Karpas-422 (cell line): ENCODE data around the gene TRAPPC1. TPM values are rescaled to one million over a fixed set of nuclear protein-coding genes. Genes with fewer than 3 reads are reported as not detected.
A peak's percentile ranks its signal among the peaks of the same experiment; 100 is the strongest.

Experiments used
- DNase-seq: peaks from one replicate; pipeline ENCODE4 v3.0.0-alpha.2; 2015
- H2AFZ ChIP-seq: fragments of 200-600 bp; sonication (generic); 2 replicates; pipeline ENCODE4 v1.6.1; 2014; ENCODE audit warnings: antibody characterized with exemption, low read length, mixed read lengths
- H3K27ac ChIP-seq: fragments of 200-600 bp; sonication (generic); 2 replicates; pipeline ENCODE4 v1.5.1; 2014; ENCODE audit warnings: mild to moderate bottlenecking, low read length, moderate library complexity
- H3K27me3 ChIP-seq: fragments of 200-600 bp; sonication (generic); 2 replicates; pipeline ENCODE4 v1.6.1; 2014; ENCODE audit warnings: low read length, mixed read lengths
- H3K36me3 ChIP-seq: fragments of 200-600 bp; sonication (generic); 2 replicates; pipeline ENCODE4 v1.6.1; 2014; ENCODE audit warnings: low read length, mixed read lengths; ENCODE audit not compliant: insufficient read depth
- H3K4me1 ChIP-seq: fragments of 200-600 bp; sonication (generic); 2 replicates; pipeline ENCODE4 v1.6.1; 2014; ENCODE audit warnings: mild to moderate bottlenecking, low read length, mixed read lengths
- H3K4me2 ChIP-seq: fragments of 200-600 bp; sonication (generic); 2 replicates; pipeline ENCODE4 v1.6.1; 2014; ENCODE audit warnings: low read length, low read depth, mild to moderate bottlenecking; ENCODE audit not compliant: poor library complexity, severe bottlenecking
- H3K4me3 ChIP-seq: fragments of 200-600 bp; sonication (generic); 2 replicates; pipeline ENCODE4 v1.5.1; 2014; ENCODE audit warnings: mild to moderate bottlenecking, antibody characterized with exemption, low read length, mixed read lengths
- H3K79me2 ChIP-seq: fragments of 200-600 bp; sonication (generic); 2 replicates; pipeline ENCODE4 v1.6.1; 2014; ENCODE audit warnings: mild to moderate bottlenecking, low read length, mixed read lengths
- H3K9ac ChIP-seq: fragments of 200-600 bp; sonication (generic); 2 replicates; pipeline ENCODE4 v1.6.0; 2014; ENCODE audit warnings: low read length
- H3K9me2 ChIP-seq: fragments of 200-600 bp; sonication (generic), shearing (Covaris generic); replicated peaks from 2 replicates; pipeline ENCODE4 v1.6.0; 2014; ENCODE audit warnings: mild to moderate bottlenecking, low read length, moderate library complexity; ENCODE audit not compliant: insufficient read depth
- H3K9me3 ChIP-seq: fragments of 300-700, 200-600 bp; sonication (generic); 2 replicates; pipeline ENCODE4 v1.6.1; 2014; ENCODE audit warnings: low read length, mixed read lengths
- H4K20me1 ChIP-seq: fragments of 200-600 bp; sonication (generic); 2 replicates; pipeline ENCODE4 v1.6.1; 2014; ENCODE audit warnings: mild to moderate bottlenecking, antibody characterized with exemption, low read length, low read depth; ENCODE audit not compliant: insufficient read depth
- total RNA-seq: library from RNA; depleted of rRNA; stranded (reverse); fragments of >200 nt; shearing (Covaris generic); gene quantifications from 2 replicates; pipeline ENCODE4 v1.2.3, GENCODE V29; 2014; ENCODE audit warnings: low replicate concordance

The TRAPPC1 gene
- total RNA-seq, 1 experiment from 2014 or later = 54.4 TPM

DNA sequence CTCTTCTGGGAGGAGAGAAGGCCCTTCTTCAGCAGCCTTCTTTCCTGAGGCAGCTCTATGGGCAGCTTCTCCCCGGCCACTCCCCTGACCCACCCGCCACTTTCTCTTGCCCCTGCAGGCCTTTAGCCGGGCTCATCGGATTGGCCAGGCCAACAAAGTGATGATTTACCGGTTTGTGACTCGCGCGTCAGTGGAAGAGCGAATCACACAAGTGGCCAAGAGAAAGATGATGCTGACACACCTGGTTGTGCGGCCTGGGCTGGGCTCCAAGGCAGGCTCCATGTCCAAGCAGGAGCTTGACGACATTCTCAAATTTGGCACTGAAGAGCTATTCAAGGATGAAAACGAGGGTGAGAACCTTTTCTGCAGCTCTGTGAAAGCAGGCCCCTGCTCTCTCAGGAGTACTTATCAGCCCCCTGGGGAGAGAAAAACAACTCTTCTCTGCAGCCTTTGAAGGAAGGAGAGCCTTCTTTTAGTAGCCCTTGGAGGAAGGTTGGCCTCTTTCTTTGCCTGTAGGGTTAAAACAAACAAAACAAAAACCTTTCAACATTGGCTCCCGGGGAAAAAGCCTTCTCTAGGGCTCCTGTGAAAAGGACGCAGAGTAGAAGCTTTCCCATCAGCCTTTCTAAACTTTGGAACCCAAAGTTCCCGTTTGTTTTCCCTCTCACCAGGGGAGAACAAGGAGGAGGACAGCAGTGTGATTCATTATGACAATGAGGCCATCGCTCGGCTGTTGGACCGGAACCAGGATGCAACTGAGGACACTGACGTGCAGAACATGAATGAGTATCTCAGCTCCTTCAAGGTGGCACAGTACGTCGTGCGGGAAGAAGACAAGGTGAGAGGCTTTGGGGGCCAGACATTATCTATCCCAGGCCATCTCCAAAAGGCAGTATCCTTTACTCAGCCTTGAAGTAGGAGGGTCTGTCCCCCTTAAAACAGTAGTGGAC is 28.3 kb downstream of the TRAPPC1 start:
- no peaks in the 10 kb centered on the region for H3K9me2 ChIP-seq
- H3K36me3 ChIP-seq = peaks cover 60% of the 10 kb centered on the region
- no peak overlapping the region for H3K27ac ChIP-seq
- H3K4me1 ChIP-seq = no peaks in the 10 kb centered on the region
- no peak for DNase-seq
- no peaks in the 10 kb centered on the region for H3K9me3 ChIP-seq
- no peak overlapping the region for H3K4me3 ChIP-seq
- H2AFZ ChIP-seq = no peak overlapping the region
- no peak overlapping the region for H3K9ac ChIP-seq
- no peaks in the 10 kb centered on the region for H3K79me2 ChIP-seq
- H3K4me2 ChIP-seq = no peak overlapping the region
- no peaks in the 10 kb centered on the region for H3K27me3 ChIP-seq
- peaks cover 6% of the 10 kb centered on the region; the same call in 1 of the 2 replicates for H4K20me1 ChIP-seq

DNA sequence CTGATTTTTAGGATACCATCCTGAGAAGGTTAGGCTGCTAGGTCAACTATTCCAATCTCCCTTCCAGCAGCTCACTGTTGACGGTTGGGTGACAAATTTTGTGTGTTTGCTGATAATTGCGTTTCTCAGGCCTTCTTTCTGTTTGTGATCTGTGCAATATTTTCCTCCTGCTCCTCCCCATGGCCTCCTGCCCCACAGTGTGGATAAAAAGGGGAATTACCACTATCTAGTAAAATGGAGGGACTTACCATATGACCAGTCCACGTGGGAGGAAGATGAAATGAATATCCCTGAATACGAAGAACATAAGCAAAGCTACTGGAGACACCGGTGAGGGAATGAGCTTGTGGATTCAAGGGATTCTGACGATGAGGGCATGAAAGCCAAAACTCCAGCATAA is 34.0 kb downstream of the TRAPPC1 start:
- DNase-seq = no peak
- Histone ChIP-seq H4K20me1 (0 out of 2 replicates have a peak, but pooled peaks cover under 1% of the 10 kb centered on the region), H3K9me2 (no peaks in the 10 kb centered on the region), H3K27ac (no peak overlapping the region), H3K79me2 (0 out of 2 replicates have a peak, but pooled peaks cover 11% of the 10 kb centered on the region), H3K4me1 (no peaks in the 10 kb centered on the region), H3K9ac (no peak overlapping the region), H3K4me2 (no peak overlapping the region), H3K4me3 (no peak overlapping the region), H2AFZ (no peak overlapping the region), H3K27me3 (no peaks in the 10 kb centered on the region), H3K36me3 (peaks cover 70% of the 10 kb centered on the region), H3K9me3 (no peaks in the 10 kb centered on the region)

- Histone ChIP-seq H3K9ac (no peak overlapping the region), H3K4me1 (no peaks in the 10 kb centered on the region), H4K20me1 (no peaks in the 10 kb centered on the region), H2AFZ (no peak overlapping the region), H3K27ac (no peak overlapping the region), H3K9me3 (no peaks in the 10 kb centered on the region), H3K4me2 (no peak overlapping the region), H3K27me3 (no peaks in the 10 kb centered on the region), H3K79me2 (peaks cover 12% of the 10 kb centered on the region; the same call in 1 of the 2 replicates), H3K9me2 (no peaks in the 10 kb centered on the region), H3K4me3 (no peak overlapping the region), H3K36me3 (peaks cover 65% of the 10 kb centered on the region)
- no peak for DNase-seq
Observed at GRCh38 chr17:7897090-7897489, 34.7 kb downstream of the TRAPPC1 start.

DNA sequence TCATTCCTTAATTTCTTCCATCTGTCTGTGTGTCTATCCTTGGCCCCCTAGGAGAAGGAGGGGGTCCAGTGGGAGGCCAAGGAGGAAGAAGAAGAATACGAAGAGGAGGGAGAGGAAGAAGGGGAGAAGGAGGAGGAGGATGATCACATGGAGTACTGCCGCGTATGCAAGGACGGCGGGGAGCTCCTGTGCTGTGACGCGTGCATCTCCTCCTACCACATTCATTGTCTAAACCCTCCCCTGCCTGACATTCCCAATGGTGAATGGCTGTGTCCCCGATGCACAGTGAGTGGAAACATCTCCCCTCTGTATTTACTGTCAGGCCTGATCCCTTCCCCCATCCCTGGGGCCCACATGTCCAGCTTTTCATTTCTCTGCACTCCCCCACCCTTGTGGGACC is 36.9 kb downstream of the TRAPPC1 start:
- H3K9ac ChIP-seq = no peak overlapping the region
- no peak overlapping the region for H2AFZ ChIP-seq
- H3K27ac ChIP-seq = no peak overlapping the region
- DNase-seq = no peak
- no peak overlapping the region for H3K4me2 ChIP-seq
- H3K79me2 ChIP-seq = peaks cover 25% of the 10 kb centered on the region
- H3K9me3 ChIP-seq = no peaks in the 10 kb centered on the region
- H3K36me3 ChIP-seq = peaks cover 69% of the 10 kb centered on the region
- no peaks in the 10 kb centered on the region for H3K27me3 ChIP-seq
- no peaks in the 10 kb centered on the region for H3K4me1 ChIP-seq
- no peaks in the 10 kb centered on the region for H3K9me2 ChIP-seq
- H3K4me3 ChIP-seq = no peak overlapping the region
- no peaks in the 10 kb centered on the region for H4K20me1 ChIP-seq

GRCh38 chr17:7894226-7894625 is 37.5 kb downstream of the TRAPPC1 start:
- no peaks in the 10 kb centered on the region for H3K27me3 ChIP-seq
- H3K9me2 ChIP-seq = no peaks in the 10 kb centered on the region
- no peaks in the 10 kb centered on the region for H3K4me1 ChIP-seq
- H3K4me3 ChIP-seq = no peak overlapping the region
- H3K9ac ChIP-seq = no peak overlapping the region
- no peak overlapping the region for H3K4me2 ChIP-seq
- no peaks in the 10 kb centered on the region for H3K9me3 ChIP-seq
- no peak overlapping the region for H2AFZ ChIP-seq
- peaks cover 66% of the 10 kb centered on the region for H3K36me3 ChIP-seq
- H4K20me1 ChIP-seq = peaks cover 4% of the 10 kb centered on the region; the same call in 1 of the 2 replicates
- H3K27ac ChIP-seq = no peak overlapping the region
- H3K79me2 ChIP-seq = peaks cover 32% of the 10 kb centered on the region
- no peak for DNase-seq

- no peak overlapping the region for H2AFZ ChIP-seq
- no peak overlapping the region for H3K4me2 ChIP-seq
- H3K4me1 ChIP-seq = peaks cover 3% of the 10 kb centered on the region; the same call in 1 of the 2 replicates
- H3K9ac ChIP-seq = no peak overlapping the region
- peaks cover 41% of the 10 kb centered on the region for H3K79me2 ChIP-seq
- no peaks in the 10 kb centered on the region for H3K9me3 ChIP-seq
- DNase-seq = no peak
- H3K9me2 ChIP-seq = no peaks in the 10 kb centered on the region
- no peak overlapping the region for H3K4me3 ChIP-seq
- no peaks in the 10 kb centered on the region for H3K27me3 ChIP-seq
- peaks cover 13% of the 10 kb centered on the region; the same call in 1 of the 2 replicates for H4K20me1 ChIP-seq
- H3K36me3 ChIP-seq = peaks cover 65% of the 10 kb centered on the region
- no peak overlapping the region for H3K27ac ChIP-seq
Observed at GRCh38 chr17:7893187-7893880, 38.4 kb downstream of the TRAPPC1 start.

DNA sequence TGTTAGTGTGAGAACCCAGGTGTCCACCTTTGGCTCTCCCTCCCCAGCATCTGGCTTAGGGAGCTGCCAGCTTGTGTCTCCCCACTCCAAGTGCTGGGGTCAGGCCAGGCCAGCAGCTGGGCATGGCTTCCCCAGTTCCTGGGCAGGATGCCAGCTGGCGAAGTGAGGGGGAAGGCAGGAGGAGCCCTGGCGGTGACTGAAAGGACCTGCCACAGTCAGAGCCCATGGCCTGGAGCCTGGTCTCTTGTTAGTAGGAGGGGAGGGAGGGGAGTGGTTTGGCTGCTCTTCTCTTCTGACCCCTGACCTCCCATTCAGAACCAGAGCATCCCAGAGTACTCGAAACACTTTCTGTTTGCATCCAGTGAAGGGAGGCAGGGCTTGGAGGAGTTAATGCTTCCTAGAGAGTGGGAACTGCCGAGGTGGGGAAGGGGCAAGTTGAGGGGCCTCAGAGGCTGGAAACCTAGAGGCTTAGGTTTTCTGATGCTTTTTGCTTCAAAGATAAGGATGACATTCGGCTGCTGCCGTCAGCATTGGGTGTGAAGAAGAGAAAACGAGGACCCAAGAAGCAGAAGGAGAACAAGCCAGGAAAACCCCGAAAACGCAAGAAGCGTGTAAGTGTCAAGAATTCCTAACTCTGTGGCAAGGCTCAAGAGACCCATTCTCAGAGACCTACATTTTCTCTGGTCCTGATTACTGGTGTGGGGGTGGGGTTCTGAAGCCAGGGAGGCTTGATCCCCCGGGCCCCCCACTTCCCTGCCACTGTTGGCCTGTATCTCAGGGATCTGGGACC is 42.4 kb downstream of the TRAPPC1 start:
- no peak overlapping the region for H3K4me3 ChIP-seq
- peaks cover 27% of the 10 kb centered on the region for H3K4me1 ChIP-seq
- H3K9ac ChIP-seq = 0 out of 2 replicates have a peak overlapping the region, but pooled peaks have one; percentile 7
- H3K4me2 ChIP-seq = no peak overlapping the region
- H3K9me2 ChIP-seq = no peaks in the 10 kb centered on the region
- peaks cover 31% of the 10 kb centered on the region; the same call in 1 of the 2 replicates for H4K20me1 ChIP-seq
- no peak overlapping the region for H2AFZ ChIP-seq
- peaks cover 36% of the 10 kb centered on the region for H3K36me3 ChIP-seq
- H3K27me3 ChIP-seq = no peaks in the 10 kb centered on the region
- H3K9me3 ChIP-seq = no peaks in the 10 kb centered on the region
- DNase-seq = no peak
- no peak overlapping the region for H3K27ac ChIP-seq
- H3K79me2 ChIP-seq = peaks cover 65% of the 10 kb centered on the region
